ENCODE data around the gene DHX35.

Gene DHX35

GRCh38 chr20:39069976-39070375 lies 107.8 kb downstream of the DHX35 start:
- no peaks in the 10 kb centered on the region for H4K20me1 ChIP-seq (ENCODE audit: insufficient read depth, low read length, poor library complexity, severe bottlenecking)
- no peaks in the 10 kb centered on the region for H3K27me3 ChIP-seq (ENCODE audit: insufficient read depth, low read length, poor library complexity, severe bottlenecking)
- no peaks in the 10 kb centered on the region for H3K9me3 ChIP-seq (ENCODE audit: insufficient read depth, low read depth, low read length)
- no peaks in the 10 kb centered on the region for H3K79me2 ChIP-seq (ENCODE audit: insufficient read depth, low read length)
- H3F3A ChIP-seq (ENCODE audit: low read depth) = no peaks in the 10 kb centered on the region
- no peaks in the 10 kb centered on the region for H3K36me3 ChIP-seq (ENCODE audit: insufficient read depth, low read length)
- H3K4me2 ChIP-seq (ENCODE audit: low read depth, low read length, poor library complexity, severe bottlenecking) = no peak overlapping the region
- no peak overlapping the region for H2AFZ ChIP-seq (ENCODE audit: low read length)
- TF ChIP-seq CTCF (conservative IDR thresholded peaks at IDR 0.05; ENCODE audit: low read length) = no peak
- TF ChIP-seq EZH2phosphoT487 (IDR thresholded peaks at IDR 0.05; ENCODE audit: borderline replicate concordance) = no peak
- no peak overlapping the region for H3K9ac ChIP-seq (ENCODE audit: low read depth, low read length, poor library complexity, severe bottlenecking)
- H3K4me3 ChIP-seq (ENCODE audit: low read length, poor library complexity, severe bottlenecking) = no peak overlapping the region
- no peaks in the 10 kb centered on the region for H3K4me1 ChIP-seq (ENCODE audit: insufficient read depth, low read length, poor library complexity, severe bottlenecking)
- H3K9me2 ChIP-seq (replicated peaks; ENCODE audit: low read depth, low read length) = no peaks in the 10 kb centered on the region

GRCh38 chr20:39070484-39071231 lies 108.5 kb downstream of the DHX35 start:
- H3K9me3 ChIP-seq (ENCODE audit: insufficient read depth, low read depth, low read length) = no peaks in the 10 kb centered on the region
- no peaks in the 10 kb centered on the region for H3K9me2 ChIP-seq (replicated peaks; ENCODE audit: low read depth, low read length)
- no peaks in the 10 kb centered on the region for H3K36me3 ChIP-seq (ENCODE audit: insufficient read depth, low read length)
- no peaks in the 10 kb centered on the region for H3K27me3 ChIP-seq (ENCODE audit: insufficient read depth, low read length, poor library complexity, severe bottlenecking)
- H3K4me1 ChIP-seq (ENCODE audit: insufficient read depth, low read length, poor library complexity, severe bottlenecking) = no peaks in the 10 kb centered on the region
- no peaks in the 10 kb centered on the region for H4K20me1 ChIP-seq (ENCODE audit: insufficient read depth, low read length, poor library complexity, severe bottlenecking)
- no peaks in the 10 kb centered on the region for H3F3A ChIP-seq (ENCODE audit: low read depth)
- H3K79me2 ChIP-seq (ENCODE audit: insufficient read depth, low read length) = no peaks in the 10 kb centered on the region
- H2AFZ ChIP-seq (ENCODE audit: low read length) = no peak overlapping the region
- H3K4me3 ChIP-seq (ENCODE audit: low read length, poor library complexity, severe bottlenecking) = no peak overlapping the region
- TF ChIP-seq CTCF (conservative IDR thresholded peaks at IDR 0.05; ENCODE audit: low read length) = no peak
- TF ChIP-seq EZH2phosphoT487 (IDR thresholded peaks at IDR 0.05; ENCODE audit: borderline replicate concordance) = no peak
- no peak overlapping the region for H3K9ac ChIP-seq (ENCODE audit: low read depth, low read length, poor library complexity, severe bottlenecking)
- H3K4me2 ChIP-seq (ENCODE audit: low read depth, low read length, poor library complexity, severe bottlenecking) = no peak overlapping the region

- Histone ChIP-seq H3K4me1 (ENCODE audit: insufficient read depth, low read length, poor library complexity, severe bottlenecking) (no peaks in the 10 kb centered on the region), H4K20me1 (ENCODE audit: insufficient read depth, low read length, poor library complexity, severe bottlenecking) (no peaks in the 10 kb centered on the region), H3K9ac (ENCODE audit: low read depth, low read length, poor library complexity, severe bottlenecking) (no peak overlapping the region), H3K4me2 (ENCODE audit: low read depth, low read length, poor library complexity, severe bottlenecking) (no peak overlapping the region), H3K9me2 (replicated peaks; ENCODE audit: low read depth, low read length) (no peaks in the 10 kb centered on the region), H3K36me3 (ENCODE audit: insufficient read depth, low read length) (no peaks in the 10 kb centered on the region), H3K79me2 (ENCODE audit: insufficient read depth, low read length) (no peaks in the 10 kb centered on the region), H3K4me3 (ENCODE audit: low read length, poor library complexity, severe bottlenecking) (no peak overlapping the region), H3K27me3 (ENCODE audit: insufficient read depth, low read length, poor library complexity, severe bottlenecking) (no peaks in the 10 kb centered on the region), H3F3A (ENCODE audit: low read depth) (no peaks in the 10 kb centered on the region), H3K9me3 (ENCODE audit: insufficient read depth, low read depth, low read length) (no peaks in the 10 kb centered on the region), H2AFZ (ENCODE audit: low read length) (no peak overlapping the region)
- TF ChIP-seq CTCF (conservative IDR thresholded peaks at IDR 0.05; ENCODE audit: low read length) = no peak
- TF ChIP-seq EZH2phosphoT487 (IDR thresholded peaks at IDR 0.05; ENCODE audit: borderline replicate concordance) = no peak
Measured at GRCh38 chr20:39072132-39072531, 110.0 kb downstream of the DHX35 start.

All from Loucy (cell line).